Upper lobe of right lung (tissue), 1 donor: ENCODE data around the gene USPL1. TPM values are rescaled to one million over a fixed set of nuclear protein-coding genes. Genes with fewer than 3 reads are reported as not detected.

Experiments used
- ATAC-seq: fragments of 200-7000 bp; cut with Tn5 transposase; one replicate; pipeline ENCODE4 v1.9.1; 2020; ENCODE audit warnings: mild to moderate bottlenecking, moderate library complexity
- DNase-seq: peaks from one replicate; pipeline ENCODE4 v3.0.0-alpha.2; 2020
- H3K27ac ChIP-seq: fragments of 200-600 bp; one replicate; pipeline ENCODE4 v1.8.0; 2022
- H3K27me3 ChIP-seq: fragments of 200-600 bp; one replicate; pipeline ENCODE4 v1.8.0; 2022; ENCODE audit warnings: mild to moderate bottlenecking
- H3K36me3 ChIP-seq: fragments of 200-600 bp; one replicate; pipeline ENCODE4 v1.8.0; 2022
- H3K4me1 ChIP-seq: fragments of 200-600 bp; one replicate; pipeline ENCODE4 v1.8.0; 2022
- H3K4me3 ChIP-seq: fragments of 200-600 bp; one replicate; pipeline ENCODE4 v1.8.0; 2022; ENCODE audit warnings: mild to moderate bottlenecking
- H3K9me3 ChIP-seq: fragments of 200-600 bp; one replicate; pipeline ENCODE4 v1.8.0; 2022
- CTCF ChIP-seq: fragments of 200-600 bp; IDR thresholded peaks from one replicate; pipeline ENCODE4 v1.8.0; 2022; ENCODE audit warnings: antibody characterized with exemption
- intact Hi-C: fragments of 100-400 bp; cut with DNase I; formaldehyde crosslinking; loops from one replicate; pipeline ENCODE4 v1.11.0; 2022
- total RNA-seq: library from RNA; stranded (reverse); fragmentation: NEBNext Ultra II Directional; extraction: Animal tissue kit (Norgen Biotek cat#: 25700); gene quantifications from one replicate; pipeline ENCODE4 v1.2.1, GENCODE V29; 2021
- donor health status: DM: no; HTN: yes; CAD: no; lungs with severe emphysema.

The USPL1 gene
- total RNA-seq, 1 donor from 2014 or later, result 13.1 TPM

GRCh38 chr13:30696278-30697176 lies 78.8 kb downstream of the USPL1 start:
- no peak overlapping the region for H3K27ac ChIP-seq
- TF ChIP-seq CTCF, result no peak
- H3K4me1 ChIP-seq, result peaks cover 25% of the 10 kb centered on the region
- DNase-seq (peak; percentile 70), ATAC-seq (peak; percentile 88)
- H3K36me3 ChIP-seq, result no peaks in the 10 kb centered on the region
- intact Hi-C loops, result no loop called here
- no peaks in the 10 kb centered on the region for H3K27me3 ChIP-seq
- no peaks in the 10 kb centered on the region for H3K9me3 ChIP-seq
- no peak overlapping the region for H3K4me3 ChIP-seq

DNA sequence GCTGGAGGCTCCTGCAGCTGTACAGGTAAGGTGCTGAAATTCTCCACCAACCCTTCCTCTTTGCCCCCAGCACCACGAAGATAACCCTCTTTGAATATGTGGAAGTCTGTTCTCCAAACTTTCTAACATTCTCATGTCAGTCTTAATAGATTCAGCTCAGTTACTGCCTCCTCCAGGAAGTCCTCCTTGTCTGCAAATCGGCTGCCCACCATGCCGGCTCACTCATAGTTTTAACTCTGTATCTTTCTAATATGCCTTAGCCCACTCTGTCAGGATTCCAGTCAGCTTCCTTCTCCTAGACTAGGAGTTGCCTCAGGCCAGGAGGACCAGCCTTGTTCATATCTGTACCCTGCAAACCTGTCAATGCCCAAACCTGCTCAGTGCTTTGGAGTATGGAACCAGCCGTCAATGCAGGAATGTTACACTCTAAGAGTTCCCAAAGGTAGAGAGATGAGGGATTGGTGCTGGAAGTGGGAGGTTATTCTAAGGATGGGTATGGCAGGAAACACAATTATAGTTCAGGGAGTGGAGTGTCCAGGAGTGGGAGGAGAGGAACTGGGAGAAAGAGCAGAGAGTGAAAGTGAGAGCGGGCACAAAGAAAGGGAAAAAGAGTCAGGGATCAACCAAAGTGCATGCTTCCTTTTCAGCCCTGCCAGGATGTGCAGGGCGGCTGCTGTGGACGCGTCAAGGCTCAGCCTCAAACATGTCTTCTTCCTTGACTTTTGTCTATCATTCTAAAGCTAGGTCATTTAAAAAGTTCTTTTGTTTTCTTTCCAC lies 79.6 kb downstream of the USPL1 start:
- Histone ChIP-seq H3K9me3 (no peaks in the 10 kb centered on the region), H3K36me3 (no peaks in the 10 kb centered on the region), H3K4me1 (peaks cover 25% of the 10 kb centered on the region), H3K4me3 (no peak overlapping the region), H3K27ac (peak overlapping the region; percentile 12), H3K27me3 (no peaks in the 10 kb centered on the region)
- ATAC-seq (peak; percentile 73), DNase-seq (no peak)
- no peak for TF ChIP-seq CTCF
- intact Hi-C loops, result no loop called here

DNA sequence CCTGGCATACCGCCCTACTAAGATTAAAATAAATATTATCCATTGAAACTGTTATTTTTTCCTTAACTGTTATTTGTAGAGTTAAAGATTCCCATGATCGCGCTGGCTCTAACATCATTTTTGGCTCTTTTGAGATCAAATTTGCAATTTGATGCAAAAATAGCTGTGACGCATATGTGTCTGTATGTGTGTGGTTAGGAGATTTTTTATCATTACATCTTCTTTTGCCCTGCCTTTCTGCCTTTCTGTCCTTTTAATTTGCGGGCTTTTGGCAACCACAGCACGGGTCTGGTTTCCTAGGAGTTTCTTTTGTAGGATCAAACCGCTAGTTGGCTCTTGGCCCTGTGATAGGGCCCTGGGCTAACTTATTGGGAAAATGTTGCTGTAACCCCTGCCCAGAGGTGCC lies 80.3 kb downstream of the USPL1 start:
- intact Hi-C loops, result no loop called here
- no peak for ATAC-seq
- H3K4me1 ChIP-seq, result peaks cover 25% of the 10 kb centered on the region
- no peaks in the 10 kb centered on the region for H3K9me3 ChIP-seq
- TF ChIP-seq CTCF, result no peak
- H3K27me3 ChIP-seq, result no peaks in the 10 kb centered on the region
- H3K36me3 ChIP-seq, result no peaks in the 10 kb centered on the region
- no peak overlapping the region for H3K4me3 ChIP-seq
- no peak overlapping the region for H3K27ac ChIP-seq
- no peak for DNase-seq

DNA sequence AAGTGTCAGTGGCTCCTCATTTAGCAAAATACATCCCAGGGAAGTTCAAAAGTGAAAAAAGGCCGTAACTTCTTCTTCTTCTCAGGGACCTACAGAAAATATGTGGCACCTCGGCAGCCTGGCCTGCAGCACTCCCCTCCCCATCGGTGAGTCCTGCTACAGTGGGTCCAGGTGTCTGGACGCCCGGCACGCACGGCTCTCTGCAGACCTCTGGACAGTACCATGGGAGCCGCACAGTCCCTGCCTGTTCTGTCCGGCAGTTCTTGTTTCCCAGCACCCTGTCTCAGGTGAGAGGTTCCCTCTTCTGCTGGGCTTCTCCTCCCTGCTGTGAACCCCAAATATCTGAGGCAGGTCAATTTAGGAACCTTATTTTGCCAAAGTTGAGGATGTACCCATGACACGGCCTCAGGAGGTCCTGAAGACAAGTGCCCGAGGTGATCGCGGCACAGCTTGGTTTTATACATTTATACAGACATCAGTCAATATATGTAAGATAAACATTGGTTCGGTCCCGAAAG lies 80.8 kb downstream of the USPL1 start:
- no peaks in the 10 kb centered on the region for H3K27me3 ChIP-seq
- ATAC-seq (no peak), DNase-seq (no peak)
- no peaks in the 10 kb centered on the region for H3K36me3 ChIP-seq
- no peak overlapping the region for H3K27ac ChIP-seq
- H3K4me3 ChIP-seq, result no peak overlapping the region
- no peaks in the 10 kb centered on the region for H3K9me3 ChIP-seq
- TF ChIP-seq CTCF, result no peak
- intact Hi-C loops, result no loop called here
- peaks cover 25% of the 10 kb centered on the region for H3K4me1 ChIP-seq

DNA sequence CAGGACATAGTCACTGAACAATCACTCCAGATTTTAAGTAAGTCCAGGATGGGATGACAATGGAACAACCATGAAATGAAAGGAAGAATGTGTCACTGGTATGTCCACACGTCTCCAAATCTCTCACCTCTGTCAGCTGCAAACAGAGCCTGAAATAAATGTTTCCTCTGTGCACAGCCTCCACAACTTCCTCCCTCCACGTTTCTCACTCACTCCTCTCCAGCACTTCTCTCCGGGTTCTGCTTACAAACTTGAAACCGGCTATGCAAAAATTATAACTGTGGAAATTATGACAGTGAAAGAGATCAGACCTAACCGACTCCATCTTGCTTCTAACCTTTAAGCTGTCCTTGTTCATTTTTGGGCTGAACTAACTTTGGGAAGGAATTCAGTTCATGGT lies 82.6 kb downstream of the USPL1 start:
- intact Hi-C loops, result no loop called here
- no peak for TF ChIP-seq CTCF
- DNase-seq, result no peak
- no peak overlapping the region for H3K4me3 ChIP-seq
- no peaks in the 10 kb centered on the region for H3K36me3 ChIP-seq
- peaks cover 25% of the 10 kb centered on the region for H3K4me1 ChIP-seq
- H3K27me3 ChIP-seq, result no peaks in the 10 kb centered on the region
- no peak for ATAC-seq
- H3K27ac ChIP-seq, result no peak overlapping the region
- H3K9me3 ChIP-seq, result no peaks in the 10 kb centered on the region
